HepG2 (cell line): ENCODE measurements around the gene DCC. TPM values are rescaled to one million over a fixed set of nuclear protein-coding genes. Genes with fewer than 3 reads are reported as not detected.

Experiments
- ATAC-seq: fragments of 200-7000 bp; cut with Tn5 transposase; 3 replicates; pipeline ENCODE4 v1.9.1; 2020; ENCODE audit warnings: mild to moderate bottlenecking, moderate library complexity
- BruUV-seq: library from RNA; stranded (reverse); fragments of 400-500 nt; replicated peaks from 2 replicates; lab custom pipeline; 2021; lab: Mats Ljungman, UMichigan
- CTCF ChIA-PET: fragments of 300-600 bp; formaldehyde crosslinking; extraction: SDS; loops from one replicate; lab custom pipeline; 2021; ENCODE audit warnings: low total read pairs, inconsistent platforms, low intra/inter-chr PET ratio; lab: Yijun Ruan, JAX
- POLR2A ChIA-PET: fragments of 350-600 bp; sonication (Branson Sonifier 250); formaldehyde crosslinking; loops from one replicate; lab custom pipeline; 2020; ENCODE audit warnings: antibody characterized with exemption, inconsistent platforms; lab: Yijun Ruan, JAX
- DNase-seq: peaks from one replicate; pipeline ENCODE4 v3.0.0-alpha.2; 2015; ENCODE audit warnings: low spot score
- FAIRE-seq: peaks from 3 replicates; lab custom pipeline; 2011; peaks lifted over from hg19 to GRCh38; lab: Jason Lieb, UNC
- H2AFZ ChIP-seq: one replicate; pipeline ENCODE4 v1.6.1; 2011; ENCODE audit warnings: low read length, inconsistent platforms
- H3K27ac ChIP-seq: fragments of 300-600 bp; 3 replicates; pipeline ENCODE4 v1.8.0; 2011; ENCODE audit warnings: mixed run types, mild to moderate bottlenecking, mixed read lengths, low read length, inconsistent platforms; ENCODE audit not compliant: insufficient read depth; ENCODE audit errors: extremely low read length
- H3K27me3 ChIP-seq, 2 experiments: fragments of 200-600 bp in 1 of 2; 2 replicates in 1 of 2; 3 replicates in 1 of 2; pipeline versions ENCODE4 v1.6.0 to v1.8.0; 2011; ENCODE audit warnings: low read length in 2 of 2, mild to moderate bottlenecking in 2 of 2, moderate library complexity in 2 of 2, inconsistent platforms in 1 of 2; ENCODE audit not compliant: insufficient read depth in 2 of 2, control insufficient read depth in 1 of 2
- H3K36me3 ChIP-seq, 2 experiments: fragments of 200-600 bp in 1 of 2; replicated peaks in 1 of 2; 2 replicates in 1 of 2; 3 replicates in 1 of 2; pipeline versions ENCODE4 v1.5.1 to v1.8.0; 2011; ENCODE audit warnings: low read length in 2 of 2, inconsistent platforms in 1 of 2; ENCODE audit not compliant: insufficient read depth in 2 of 2, control insufficient read depth in 1 of 2
- H3K4me1 ChIP-seq: 2 replicates; pipeline ENCODE4 v1.5.1; 2012; ENCODE audit warnings: low read length, inconsistent platforms; ENCODE audit not compliant: insufficient read depth
- H3K4me2 ChIP-seq: 2 replicates; pipeline ENCODE4 v1.6.0; 2011; ENCODE audit warnings: low read depth, low read length, inconsistent platforms
- H3K4me3 ChIP-seq, 3 experiments: fragments of 200-600 bp in 1 of 3; sonication (generic), shearing (Covaris generic) in 1 of 3; replicated peaks in 1 of 3; 2 replicates each; pipeline ENCODE4 v1.5.1; 2011 to 2016; ENCODE audit warnings: low read length in 3 of 3, inconsistent platforms in 2 of 3, low read depth in 2 of 3, mild to moderate bottlenecking in 2 of 3, control low read depth in 1 of 3, mixed read lengths in 1 of 3; ENCODE audit not compliant: insufficient read depth in 1 of 3
- H3K79me2 ChIP-seq: one replicate; pipeline ENCODE4 v1.6.1; 2011; ENCODE audit warnings: low read length, inconsistent platforms; ENCODE audit not compliant: insufficient read depth
- H3K9ac ChIP-seq: 2 replicates; pipeline ENCODE4 v1.6.0; 2011; ENCODE audit warnings: mild to moderate bottlenecking, low read depth, low read length, inconsistent platforms; ENCODE audit not compliant: insufficient read depth
- H3K9me3 ChIP-seq: 2 replicates; pipeline ENCODE4 v1.5.1; 2012; ENCODE audit warnings: mild to moderate bottlenecking, low read length
- H4K20me1 ChIP-seq: 2 replicates; pipeline ENCODE4 v1.6.0; 2011; ENCODE audit warnings: inconsistent platforms, mild to moderate bottlenecking, low read length, moderate library complexity; ENCODE audit not compliant: insufficient read depth
- HNF4G ChIP-seq, 2 experiments: sonication (generic) in 1 of 2; formaldehyde crosslinking in 1 of 2; IDR thresholded peaks; 2 replicates each; pipeline versions ENCODE4 v1.4.0 to v1.6.1; 2011 to 2020; ENCODE audit warnings: borderline replicate concordance in 2 of 2, low read depth in 2 of 2, mild to moderate bottlenecking in 2 of 2, low read length in 1 of 2, missing genetic modification reagents in 1 of 2, moderate library complexity in 1 of 2
- HNRNPH1 ChIP-seq: fragments of 200-400 bp; formaldehyde crosslinking; optimal IDR thresholded peaks from 2 replicates; pipeline ENCODE3; 2017; ENCODE audit warnings: mild to moderate bottlenecking, low read depth, low read length
- MEIS1 ChIP-seq: sonication (generic); formaldehyde crosslinking; IDR thresholded peaks from 2 replicates; pipeline ENCODE4 v1.9.0; 2021; ENCODE audit warnings: mild to moderate bottlenecking, missing genetic modification reagents, moderate library complexity, borderline replicate concordance
- MLLT10 ChIP-seq: sonication (generic); formaldehyde crosslinking; IDR thresholded peaks from 2 replicates; pipeline ENCODE4 v1.4.0; 2020; ENCODE audit warnings: missing genetic modification reagents
- MTF2 ChIP-seq: sonication (generic); formaldehyde crosslinking; IDR thresholded peaks from 2 replicates; pipeline ENCODE4 v1.5.0; 2020; ENCODE audit warnings: missing genetic modification reagents, borderline replicate concordance
- RFXANK ChIP-seq: IDR thresholded peaks from 2 replicates; pipeline ENCODE4 v1.6.1; 2016
- RORA ChIP-seq: sonication (generic); formaldehyde crosslinking; IDR thresholded peaks from 2 replicates; pipeline ENCODE4 v1.5.0; 2020; ENCODE audit warnings: mild to moderate bottlenecking, missing genetic modification reagents, moderate library complexity
- ZKSCAN5 ChIP-seq: sonication (generic); formaldehyde crosslinking; IDR thresholded peaks from 2 replicates; pipeline ENCODE4 v1.5.1; 2020; ENCODE audit warnings: mild to moderate bottlenecking, missing genetic modification reagents
- ZMAT3 ChIP-seq: sonication (generic); formaldehyde crosslinking; conservative IDR thresholded peaks from 2 replicates; pipeline ENCODE4 v1.7.0; 2021; ENCODE audit warnings: missing genetic modification reagents
- ZMYM3 ChIP-seq: sonication (generic); formaldehyde crosslinking; IDR thresholded peaks from 2 replicates; pipeline ENCODE4 v1.5.1; 2020; ENCODE audit warnings: mild to moderate bottlenecking, missing genetic modification reagents
- ZNF260 ChIP-seq: sonication (generic); formaldehyde crosslinking; IDR thresholded peaks from 2 replicates; pipeline ENCODE4 v1.4.0; 2020; ENCODE audit warnings: missing genetic modification reagents, low read depth, mild to moderate bottlenecking, borderline replicate concordance
- ZNF704 ChIP-seq: sonication (generic); formaldehyde crosslinking; IDR thresholded peaks from 2 replicates; pipeline ENCODE4 v1.8.1; 2023; ENCODE audit warnings: mild to moderate bottlenecking, inconsistent platforms, moderate library complexity, missing genetic modification reagents, borderline replicate concordance
- ZNF724P ChIP-seq: sonication (generic); formaldehyde crosslinking; IDR thresholded peaks from 2 replicates; pipeline ENCODE4 v1.8.0; 2022; ENCODE audit warnings: missing genetic modification reagents, borderline replicate concordance
- WGBS: methylation state at CpG from one replicate; pipeline ENCODE4 v1.1.6; 2017; ENCODE audit warnings: low lambda C conversion rate; 5-methylcytosine and 5-hydroxymethylcytosine counted together
- in situ Hi-C: cut with HindIII; loops from 2 replicates; pipeline ENCODE4 v1.10.0; 2017; ENCODE audit warnings: low pct_unique_long_range_greater_than_20kb; ENCODE audit not compliant: extremely low pct_ligation_motif_present
- intact Hi-C: fragments of 100-400 bp; cut with micrococcal nuclease; formaldehyde crosslinking; loops from one replicate; pipeline ENCODE4 v1.10.0; 2022; ENCODE audit not compliant: unreplicated experiment
- polyA plus RNA-seq, 8 experiments: library from polyadenylated mRNA; depleted of rRNA in 3 of 8; stranded (reverse) in 7 of 8; unstranded in 1 of 8; fragments of >200 nt; fragmentation: Illumina TruSeq in 4 of 8; extraction: Trizol in 4 of 8; gene quantifications; 2 replicates each; pipeline versions ENCODE4 v1.2.1 to v1.2.3, GENCODE V29; 2011 to 2016; ENCODE audit warnings: low read depth in 4 of 8, missing spikeins in 1 of 8, mixed read lengths in 1 of 8; ENCODE audit not compliant: insufficient read depth in 1 of 8
- total RNA-seq, 5 experiments: library from RNA; depleted of rRNA; stranded (reverse); fragments of >200 nt; fragmentation: Illumina TruSeq; extraction: Trizol; gene quantifications; 2 replicates each; pipeline ENCODE4 v1.2.3, GENCODE V29; 2016; ENCODE audit warnings: low read depth in 1 of 5
- TF ChIP-seq, protein P1 (sequence below): sonication (generic); formaldehyde crosslinking; IDR thresholded peaks from 2 replicates; pipeline ENCODE4 v1.9.0; 2022; ENCODE audit warnings: missing genetic modification reagents, mild to moderate bottlenecking, borderline replicate concordance

The DCC gene
- total and polyA plus RNA-seq, 2 of the 13 experiments (the other 11 are each of a cell fraction or from before 2014, with no cell fraction given): not detected

DNA sequence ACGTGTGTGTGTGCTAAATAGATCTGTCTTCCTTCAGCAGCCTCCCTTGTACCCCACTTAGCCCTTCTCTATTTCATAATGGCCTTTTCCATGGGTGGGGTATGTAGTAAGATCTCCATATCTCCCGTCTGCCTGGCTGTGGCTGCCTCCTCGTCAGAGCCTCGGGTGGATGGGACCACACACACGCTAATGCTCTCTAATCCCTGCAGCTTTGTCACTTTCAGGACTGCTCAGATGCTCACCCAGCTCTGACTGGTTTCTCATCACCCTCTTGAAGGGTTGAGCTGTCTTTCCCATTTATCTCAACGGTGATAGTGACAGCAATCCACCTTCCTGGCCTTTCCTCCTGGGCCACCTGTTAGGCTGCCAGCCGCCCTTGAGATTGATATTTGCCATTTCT, 95.3 kb downstream of the DCC start:
- intact Hi-C loops (no loop called here), in situ Hi-C loops (no loop called here)
- Histone ChIP-seq H3K9ac (no peak overlapping the region), H3K79me2 (no peaks in the 10 kb centered on the region), H3K9me3 (no peaks in the 10 kb centered on the region), H3K27me3 (no peaks in the 10 kb centered on the region), H4K20me1 (no peaks in the 10 kb centered on the region), H3K27ac (no peak overlapping the region), H3K4me3 (no peak overlapping the region), H3K36me3 (no peaks in the 10 kb centered on the region), H3K4me2 (no peak overlapping the region), H2AFZ (no peak overlapping the region), H3K4me1 (no peaks in the 10 kb centered on the region)
- no TSS peak for BruUV-seq
- TF ChIP-seq ZMAT3 (CRISPR knock-in tag): no peak
- no peak for TF ChIP-seq ZNF724P (CRISPR knock-in tag)
- TF ChIP-seq ZNF260 (CRISPR knock-in tag): no peak
- no peak for TF ChIP-seq ZKSCAN5
- no peak for TF ChIP-seq MEIS1 (CRISPR knock-in tag)
- no peak for TF ChIP-seq RFXANK (CRISPR knock-in tag)
- no peak for TF ChIP-seq HNRNPH1
- TF ChIP-seq, protein P1, sequence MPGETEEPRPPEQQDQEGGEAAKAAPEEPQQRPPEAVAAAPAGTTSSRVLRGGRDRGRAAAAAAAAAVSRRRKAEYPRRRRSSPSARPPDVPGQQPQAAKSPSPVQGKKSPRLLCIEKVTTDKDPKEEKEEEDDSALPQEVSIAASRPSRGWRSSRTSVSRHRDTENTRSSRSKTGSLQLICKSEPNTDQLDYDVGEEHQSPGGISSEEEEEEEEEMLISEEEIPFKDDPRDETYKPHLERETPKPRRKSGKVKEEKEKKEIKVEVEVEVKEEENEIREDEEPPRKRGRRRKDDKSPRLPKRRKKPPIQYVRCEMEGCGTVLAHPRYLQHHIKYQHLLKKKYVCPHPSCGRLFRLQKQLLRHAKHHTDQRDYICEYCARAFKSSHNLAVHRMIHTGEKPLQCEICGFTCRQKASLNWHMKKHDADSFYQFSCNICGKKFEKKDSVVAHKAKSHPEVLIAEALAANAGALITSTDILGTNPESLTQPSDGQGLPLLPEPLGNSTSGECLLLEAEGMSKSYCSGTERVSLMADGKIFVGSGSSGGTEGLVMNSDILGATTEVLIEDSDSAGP (CRISPR knock-in tag): no peak
- 0% methylated on average over 7 of the region's 7 CpGs for WGBS
- ChIA-PET POLR2A (no interaction called here), CTCF (no interaction called here)
- ATAC-seq (no peak), DNase-seq (no peak), FAIRE-seq (no peak)

GRCh38 chr18:52437161-52437560, 97.2 kb downstream of the DCC start:
- H3K27me3 ChIP-seq: no peaks in the 10 kb centered on the region
- BruUV-seq: no TSS peak
- CTCF ChIA-PET: no interaction called here
- TF ChIP-seq ZMYM3 (CRISPR knock-in tag) (no peak), RORA (CRISPR knock-in tag) (no peak), MTF2 (CRISPR knock-in tag) (no peak), ZNF704 (CRISPR knock-in tag) (no peak), MLLT10 (no peak), HNF4G (IDR thresholded peaks at IDR 0.05; ENCODE audit: borderline replicate concordance, low read depth, low read length) (no peak), HNF4G (CRISPR knock-in tag; IDR thresholded peaks at IDR 0.05; ENCODE audit: borderline replicate concordance, low read depth) (no peak)

More at GRCh38 chr18:52437161-52437560, 97.2 kb downstream of the DCC start:
- Histone ChIP-seq H3K27ac (no peak overlapping the region), H3K4me3 (no peak overlapping the region), H3K4me1 (no peaks in the 10 kb centered on the region), H3K79me2 (no peaks in the 10 kb centered on the region), H3K9me3 (no peaks in the 10 kb centered on the region), H2AFZ (no peak overlapping the region), H3K9ac (no peak overlapping the region), H3K4me2 (no peak overlapping the region), H4K20me1 (no peaks in the 10 kb centered on the region), H3K36me3 (no peaks in the 10 kb centered on the region)
- DNase-seq (no peak), FAIRE-seq (no peak), ATAC-seq (no peak)
- intact Hi-C loops: no loop called here
- POLR2A ChIA-PET: no interaction called here
- in situ Hi-C loops: no loop called here
